Urothelium cell line (cell line): ENCODE measurements around the gene ANKUB1.
A peak's percentile ranks its signal among the peaks of the same experiment; 100 is the strongest.
"Not testable (repeated sequence)": the region's sequence is repeated elsewhere in the genome, so short reads cannot be mapped to it uniquely, and the experiment has no call there.

ENCODE experiments used
- DNase-seq: peaks from one replicate; pipeline ENCODE4 v3.0.0; 2011; ENCODE audit warnings: low spot score, mixed read lengths
- FAIRE-seq: peaks from 2 replicates; lab custom pipeline; 2011; peaks lifted over from hg19 to GRCh38; lab: Jason Lieb, UNC

Gene ANKUB1

GRCh38 chr3:149792452-149793270 lies at the start of gene ANKUB1:
Gene ANKUB1 (minus strand): TSS chr3:149792554. CDS start chr3:149792366, 188 bp downstream.
- FAIRE-seq (no peak), DNase-seq (no peak)

GRCh38 chr3:149839896-149840295 lies 47.5 kb upstream of the ANKUB1 start:
- FAIRE-seq (no peak), DNase-seq (no peak)

- not testable (repeated sequence) for FAIRE-seq, DNase-seq
Observed at GRCh38 chr3:149839469-149839868, 47.1 kb upstream of the ANKUB1 start.

GRCh38 chr3:149838491-149838890 lies 46.1 kb upstream of the ANKUB1 start:
- not testable (repeated sequence) for FAIRE-seq

GRCh38 chr3:149833241-149833640 lies 40.9 kb upstream of the ANKUB1 start:
- DNase-seq (no peak), FAIRE-seq (no peak)

More at GRCh38 chr3:149838491-149838890, 46.1 kb upstream of the ANKUB1 start:
- not testable (repeated sequence) for DNase-seq

GRCh38 chr3:149832086-149832485 lies 39.7 kb upstream of the ANKUB1 start:
- FAIRE-seq (no peak), DNase-seq (no peak)

GRCh38 chr3:149831321-149831720 lies 39.0 kb upstream of the ANKUB1 start:
- FAIRE-seq: no peak
- DNase-seq: no peak

GRCh38 chr3:149830902-149831301 lies 38.5 kb upstream of the ANKUB1 start:
- no peak for FAIRE-seq
- DNase-seq: no peak

GRCh38 chr3:149829631-149830030 lies 37.3 kb upstream of the ANKUB1 start:
- FAIRE-seq, DNase-seq: not testable (repeated sequence)

- FAIRE-seq (no peak), DNase-seq (no peak)
Observed at GRCh38 chr3:149828390-149828789, 36.0 kb upstream of the ANKUB1 start.

GRCh38 chr3:149826636-149827035 lies 34.3 kb upstream of the ANKUB1 start:
- DNase-seq: no peak
- no peak for FAIRE-seq

- no peak for DNase-seq
- no peak for FAIRE-seq
Observed at GRCh38 chr3:149820183-149820582, 27.8 kb upstream of the ANKUB1 start.

GRCh38 chr3:149819432-149819831 lies 27.1 kb upstream of the ANKUB1 start:
- DNase-seq: no peak
- no peak for FAIRE-seq

- no peak for DNase-seq
- no peak for FAIRE-seq
Observed at GRCh38 chr3:149816986-149817385, 24.6 kb upstream of the ANKUB1 start.

- no peak for DNase-seq
- no peak for FAIRE-seq
Observed at GRCh38 chr3:149816311-149816710, 24.0 kb upstream of the ANKUB1 start.

- no peak for FAIRE-seq
- no peak for DNase-seq
Observed at GRCh38 chr3:149815728-149816127, 23.4 kb upstream of the ANKUB1 start.

- DNase-seq: no peak
Observed at GRCh38 chr3:149815321-149815720, 23.0 kb upstream of the ANKUB1 start.

GRCh38 chr3:149813367-149814281 lies 21.3 kb upstream of the ANKUB1 start:
- FAIRE-seq: no peak
- peak; percentile 13 for DNase-seq

More at GRCh38 chr3:149815321-149815720, 23.0 kb upstream of the ANKUB1 start:
- no peak for FAIRE-seq

- FAIRE-seq (no peak), DNase-seq (peak; percentile 86)
Observed at GRCh38 chr3:149812606-149813366, 20.4 kb upstream of the ANKUB1 start, which contains the start of gene RNF13. Gene RNF13 (plus strand): TSS chr3:149813215. CDS start chr3:149846027, 32,812 bp downstream.

GRCh38 chr3:149812165-149812605 lies 19.8 kb upstream of the ANKUB1 start:
- FAIRE-seq: no peak

More at GRCh38 chr3:149812165-149812605, 19.8 kb upstream of the ANKUB1 start:
- DNase-seq: no peak
